MCF 10A (cell line): ENCODE data around the gene KCNIP3. TPM values are rescaled to one million over a fixed set of nuclear protein-coding genes. Genes with fewer than 3 reads are reported as not detected.

Experiments used
- BruUV-seq: library from RNA; stranded (reverse); fragments of 400-500 nt; replicated peaks from 2 replicates; lab custom pipeline; 2021; lab: Mats Ljungman, UMichigan
- CTCF ChIA-PET: fragments of 300-600 bp; sonication (Branson Sonifier 250); formaldehyde crosslinking; extraction: SDS; loops from one replicate; lab custom pipeline; 2021; ENCODE audit warnings: antibody characterized with exemption, inconsistent platforms; lab: Yijun Ruan, JAX
- POLR2A ChIA-PET: fragments of 300-600, 350-650 bp; sonication (Branson Sonifier 250); formaldehyde crosslinking; extraction: SDS; loops from one replicate; lab custom pipeline; 2020; ENCODE audit warnings: antibody characterized with exemption, inconsistent platforms; lab: Yijun Ruan, JAX
- DNase-seq: peaks from one replicate; pipeline ENCODE4 v3.0.0-alpha.2; 2018; ENCODE audit not compliant: unreplicated experiment
- H3K27ac Mint-ChIP-seq: one replicate; pipeline ENCODE4 v1.8.0; 2022; ENCODE audit warnings: mild to moderate bottlenecking, low read depth, mixed read lengths; ENCODE audit not compliant: unreplicated experiment
- H3K27me3 Mint-ChIP-seq: one replicate; pipeline ENCODE4 v1.8.0; 2022; ENCODE audit warnings: mixed read lengths; ENCODE audit not compliant: insufficient read depth, unreplicated experiment
- H3K36me3 Mint-ChIP-seq: one replicate; pipeline ENCODE4 v1.8.0; 2022; ENCODE audit warnings: mild to moderate bottlenecking, moderate library complexity, mixed read lengths; ENCODE audit not compliant: insufficient read depth, unreplicated experiment
- H3K4me1 Mint-ChIP-seq: one replicate; pipeline ENCODE4 v1.8.0; 2022; ENCODE audit warnings: mixed read lengths; ENCODE audit not compliant: insufficient read depth, unreplicated experiment
- H3K4me3 Mint-ChIP-seq: one replicate; pipeline ENCODE4 v1.8.0; 2022; ENCODE audit warnings: mild to moderate bottlenecking, moderate library complexity, mixed read lengths; ENCODE audit not compliant: unreplicated experiment
- H3K9me3 Mint-ChIP-seq: one replicate; pipeline ENCODE4 v1.8.0; 2022; ENCODE audit warnings: mixed read lengths; ENCODE audit not compliant: unreplicated experiment
- CTCF ChIP-seq: fragments of 200-600 bp; IDR thresholded peaks from one replicate; pipeline ENCODE4 v1.8.0; 2022; ENCODE audit warnings: antibody characterized with exemption, mild to moderate bottlenecking; ENCODE audit not compliant: unreplicated experiment
- intact Hi-C: fragments of 100-400 bp; cut with micrococcal nuclease; formaldehyde crosslinking; loops from 2 replicates; pipeline ENCODE4 v1.14.1; 2022
- total RNA-seq: library from RNA; stranded (reverse); gene quantifications from 2 replicates; pipeline ENCODE4 v1.2.3, GENCODE V29; 2022

KCNIP3 gene
- total RNA-seq, 1 experiment from 2014 or later: 15.6 TPM

GRCh38 chr2:95333888-95334338 is 36.8 kb downstream of the KCNIP3 start:
- Mint-ChIP-seq H3K27ac (peak overlapping the region; percentile 94), H3K36me3 (no peaks in the 10 kb centered on the region), H3K4me3 (peak overlapping the region; percentile 52), H3K4me1 (peaks cover 44% of the 10 kb centered on the region), H3K9me3 (peaks cover 8% of the 10 kb centered on the region), H3K27me3 (no peaks in the 10 kb centered on the region)
- DNase-seq: peak; percentile 99
- CTCF ChIA-PET: interaction anchor here (2.2 to 5.0 kb wide), 4 partner anchors 11 to 102 kb away, joined by 10 to 62 read pairs (median 18); no protein-coding TSS in a partner anchor
- intact Hi-C loops: loop anchor here (1.0 kb wide), 1 partner anchor 11 kb away; no protein-coding TSS in a partner anchor
- POLR2A ChIA-PET: interaction anchor here (0.6 to 3.9 kb wide), 11 partner anchors 9 to 1406 kb away, joined by 3 to 49 read pairs (median 4); partner anchors contain the start of genes FAHD2A and LMAN2L
- TF ChIP-seq CTCF: no peak
- no TSS peak for BruUV-seq

- DNase-seq: peak; percentile 40
These were observed 37.9 kb downstream of the KCNIP3 start for GRCh38 chr2:95334916-95335641.

GRCh38 chr2:95336406-95336805 is 39.3 kb downstream of the KCNIP3 start:
- Mint-ChIP-seq H3K9me3 (peaks cover 8% of the 10 kb centered on the region), H3K4me3 (no peak overlapping the region), H3K27ac (peak overlapping the region; percentile 58), H3K36me3 (no peaks in the 10 kb centered on the region), H3K27me3 (no peaks in the 10 kb centered on the region), H3K4me1 (peaks cover 33% of the 10 kb centered on the region)
- CTCF ChIA-PET: interaction anchor here (5.0 kb wide), 1 partner anchor 8 kb away, joined by 62 read pairs; no protein-coding TSS in a partner anchor
- POLR2A ChIA-PET: interaction anchor here (1.3 to 3.9 kb wide), 4 partner anchors 8 to 66 kb away, joined by 5 to 49 read pairs (median 12); partner anchors contain the start of gene FAHD2A
- no TSS peak for BruUV-seq
- intact Hi-C loops: no loop called here
- no peak for DNase-seq
- no peak for TF ChIP-seq CTCF

More at GRCh38 chr2:95334916-95335641, 37.9 kb downstream of the KCNIP3 start:
- H3K27ac Mint-ChIP-seq: peak overlapping the region; percentile 94
- no TSS peak for BruUV-seq
- intact Hi-C loops: loop anchor here (1.0 kb wide), 1 partner anchor 10 kb away; no protein-coding TSS in a partner anchor
- peak overlapping the region; percentile 16 for H3K4me3 Mint-ChIP-seq
- H3K27me3 Mint-ChIP-seq: no peaks in the 10 kb centered on the region
- H3K36me3 Mint-ChIP-seq: no peaks in the 10 kb centered on the region
- ChIA-PET POLR2A (interaction anchor here (1.3 to 3.9 kb wide), 6 partner anchors 9 to 68 kb away, joined by 4 to 49 read pairs (median 10); partner anchors contain the start of gene FAHD2A), CTCF (interaction anchor here (0.6 to 5.0 kb wide), 6 partner anchors 9 to 103 kb away, joined by 4 to 62 read pairs (median 12); no protein-coding TSS in a partner anchor)
- H3K9me3 Mint-ChIP-seq: peaks cover 8% of the 10 kb centered on the region
- peaks cover 44% of the 10 kb centered on the region for H3K4me1 Mint-ChIP-seq
- TF ChIP-seq CTCF: no peak

- Mint-ChIP-seq H3K36me3 (no peaks in the 10 kb centered on the region), H3K9me3 (peaks cover 8% of the 10 kb centered on the region), H3K27me3 (no peaks in the 10 kb centered on the region), H3K4me1 (peaks cover 35% of the 10 kb centered on the region), H3K4me3 (no peak overlapping the region), H3K27ac (no peak overlapping the region)
- ChIA-PET CTCF (interaction anchor here (1.1 to 1.5 kb wide), 2 partner anchors 105 to 107 kb away, joined by 3 to 4 read pairs; no protein-coding TSS in a partner anchor), POLR2A (no interaction called here)
- no peak for DNase-seq
- no TSS peak for BruUV-seq
- TF ChIP-seq CTCF: no peak
- intact Hi-C loops: no loop called here
These were observed 40.7 kb downstream of the KCNIP3 start for GRCh38 chr2:95337829-95338228.
